ENCODE results near the gene PEX7. TPM values are rescaled to one million over a fixed set of nuclear protein-coding genes. Genes with fewer than 3 reads are reported as not detected.

Gene PEX7
- total RNA-seq, 1 donor from 2014 or later = 6.9 TPM

DNA sequence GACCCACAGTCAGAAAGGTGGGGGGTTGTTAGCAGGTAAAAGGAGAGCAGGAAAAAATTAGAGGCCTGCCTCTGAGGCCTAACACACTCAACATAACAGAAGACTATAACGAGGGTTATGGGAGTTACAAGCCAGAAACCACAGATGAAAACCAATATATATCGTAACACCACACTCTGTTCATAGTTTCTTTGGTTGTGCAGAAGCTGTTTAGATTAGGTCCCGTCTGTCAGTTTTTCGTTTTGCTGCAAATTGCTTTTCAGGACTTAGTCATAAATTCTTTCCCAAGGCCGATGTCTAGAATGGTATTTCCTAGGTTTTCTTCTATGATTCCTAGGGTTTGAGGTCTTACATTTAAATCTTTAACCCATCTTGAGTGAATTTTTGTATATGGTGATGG lies 26.4 kb upstream of the PEX7 start:
- TF ChIP-seq, protein P1, sequence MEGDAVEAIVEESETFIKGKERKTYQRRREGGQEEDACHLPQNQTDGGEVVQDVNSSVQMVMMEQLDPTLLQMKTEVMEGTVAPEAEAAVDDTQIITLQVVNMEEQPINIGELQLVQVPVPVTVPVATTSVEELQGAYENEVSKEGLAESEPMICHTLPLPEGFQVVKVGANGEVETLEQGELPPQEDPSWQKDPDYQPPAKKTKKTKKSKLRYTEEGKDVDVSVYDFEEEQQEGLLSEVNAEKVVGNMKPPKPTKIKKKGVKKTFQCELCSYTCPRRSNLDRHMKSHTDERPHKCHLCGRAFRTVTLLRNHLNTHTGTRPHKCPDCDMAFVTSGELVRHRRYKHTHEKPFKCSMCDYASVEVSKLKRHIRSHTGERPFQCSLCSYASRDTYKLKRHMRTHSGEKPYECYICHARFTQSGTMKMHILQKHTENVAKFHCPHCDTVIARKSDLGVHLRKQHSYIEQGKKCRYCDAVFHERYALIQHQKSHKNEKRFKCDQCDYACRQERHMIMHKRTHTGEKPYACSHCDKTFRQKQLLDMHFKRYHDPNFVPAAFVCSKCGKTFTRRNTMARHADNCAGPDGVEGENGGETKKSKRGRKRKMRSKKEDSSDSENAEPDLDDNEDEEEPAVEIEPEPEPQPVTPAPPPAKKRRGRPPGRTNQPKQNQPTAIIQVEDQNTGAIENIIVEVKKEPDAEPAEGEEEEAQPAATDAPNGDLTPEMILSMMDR (IDR thresholded peaks at IDR 0.05; ENCODE audit: unreplicated experiment) = no peak
- H3K27me3 Mint-ChIP-seq = peaks cover 28% of the 10 kb centered on the region
- DNase-seq (ENCODE audit: low spot score, unreplicated experiment) = no peak
- peaks cover 8% of the 10 kb centered on the region for H3K4me1 Mint-ChIP-seq (ENCODE audit: low read depth)
- peaks cover 7% of the 10 kb centered on the region for H3K9me3 Mint-ChIP-seq (ENCODE audit: low read depth)
- no peak overlapping the region for H3K27ac Mint-ChIP-seq
- peaks cover 2% of the 10 kb centered on the region for H3K36me3 Mint-ChIP-seq (ENCODE audit: insufficient read depth)
- H3K4me3 Mint-ChIP-seq (ENCODE audit: low read depth) = no peak overlapping the region

DNA sequence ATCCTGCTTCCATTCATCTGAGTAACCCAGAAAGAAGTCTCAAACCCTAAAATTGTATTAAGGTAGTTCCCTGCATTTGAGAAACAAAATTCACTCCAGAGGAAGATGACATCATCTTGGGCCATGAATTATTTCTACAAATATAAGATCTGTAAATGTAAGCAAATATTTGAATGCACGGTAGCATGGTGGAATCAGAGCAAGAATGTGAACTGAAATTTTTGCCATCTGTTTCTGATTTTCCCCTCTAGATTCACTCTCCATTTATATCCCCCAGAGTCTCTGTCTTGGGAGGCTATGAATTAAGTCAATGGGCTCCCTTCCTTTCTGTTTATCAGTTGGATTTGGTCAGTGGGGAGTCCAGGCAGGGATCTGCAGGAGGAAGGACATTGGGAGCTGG lies 24.3 kb upstream of the PEX7 start:
- H3K4me3 Mint-ChIP-seq (ENCODE audit: low read depth) = no peak overlapping the region
- peaks cover 7% of the 10 kb centered on the region for H3K9me3 Mint-ChIP-seq (ENCODE audit: low read depth)
- no peak for DNase-seq (ENCODE audit: low spot score, unreplicated experiment)
- H3K36me3 Mint-ChIP-seq (ENCODE audit: insufficient read depth) = peaks cover 2% of the 10 kb centered on the region
- peaks cover 4% of the 10 kb centered on the region for H3K4me1 Mint-ChIP-seq (ENCODE audit: low read depth)
- H3K27ac Mint-ChIP-seq = no peak overlapping the region
- H3K27me3 Mint-ChIP-seq = peaks cover 21% of the 10 kb centered on the region
- TF ChIP-seq, protein P1 (IDR thresholded peaks at IDR 0.05; ENCODE audit: unreplicated experiment) = no peak

DNA sequence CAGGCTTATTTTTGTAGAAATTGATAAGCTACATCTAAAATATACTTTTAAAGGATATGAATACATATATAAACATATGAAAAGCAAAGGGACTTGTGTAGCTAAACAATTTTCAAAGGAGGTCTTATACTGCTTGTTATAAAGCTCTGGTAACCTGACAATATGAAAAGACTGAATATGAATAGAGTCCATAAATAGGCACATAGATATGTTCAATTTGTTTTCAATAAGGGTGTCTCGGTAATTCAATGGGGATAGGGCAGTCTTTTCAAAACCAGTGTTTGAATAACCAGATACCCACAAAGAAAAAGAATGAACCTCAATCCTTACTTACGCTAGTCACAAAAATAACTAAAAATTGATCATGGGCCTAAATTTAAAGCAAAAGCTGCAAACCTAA lies 20.8 kb upstream of the PEX7 start:
- Mint-ChIP-seq H3K4me3 (ENCODE audit: low read depth) (no peak overlapping the region), H3K4me1 (ENCODE audit: low read depth) (no peaks in the 10 kb centered on the region), H3K27ac (no peak overlapping the region), H3K36me3 (ENCODE audit: insufficient read depth) (peaks cover 2% of the 10 kb centered on the region), H3K27me3 (no peaks in the 10 kb centered on the region), H3K9me3 (ENCODE audit: low read depth) (peaks cover 7% of the 10 kb centered on the region)
- TF ChIP-seq, protein P1 (IDR thresholded peaks at IDR 0.05; ENCODE audit: unreplicated experiment) = no peak
- DNase-seq (ENCODE audit: low spot score, unreplicated experiment) = no peak

DNA sequence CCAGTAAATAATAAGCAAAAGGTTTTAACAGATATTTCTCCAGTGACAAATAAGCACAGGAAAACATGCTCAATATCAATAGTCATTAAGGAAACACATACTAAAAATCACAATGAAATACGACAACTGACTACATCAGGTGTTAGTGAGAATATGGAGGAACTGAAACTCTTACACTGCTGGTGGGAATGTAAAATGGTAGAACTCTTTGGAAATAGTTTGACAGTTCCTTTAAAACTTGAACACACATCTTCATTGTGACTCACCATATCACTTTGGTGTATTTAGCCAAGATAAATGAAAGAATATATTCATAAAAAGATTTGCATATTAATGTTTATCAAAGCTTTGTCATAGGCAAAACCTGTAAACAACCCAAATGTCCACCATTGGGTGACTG lies 18.8 kb upstream of the PEX7 start:
- Mint-ChIP-seq H3K27me3 (no peaks in the 10 kb centered on the region), H3K9me3 (ENCODE audit: low read depth) (no peaks in the 10 kb centered on the region), H3K4me1 (ENCODE audit: low read depth) (no peaks in the 10 kb centered on the region), H3K4me3 (ENCODE audit: low read depth) (no peak overlapping the region), H3K27ac (no peak overlapping the region), H3K36me3 (ENCODE audit: insufficient read depth) (no peaks in the 10 kb centered on the region)
- no peak for DNase-seq (ENCODE audit: low spot score, unreplicated experiment)
- TF ChIP-seq, protein P1 (IDR thresholded peaks at IDR 0.05; ENCODE audit: unreplicated experiment) = no peak

DNA sequence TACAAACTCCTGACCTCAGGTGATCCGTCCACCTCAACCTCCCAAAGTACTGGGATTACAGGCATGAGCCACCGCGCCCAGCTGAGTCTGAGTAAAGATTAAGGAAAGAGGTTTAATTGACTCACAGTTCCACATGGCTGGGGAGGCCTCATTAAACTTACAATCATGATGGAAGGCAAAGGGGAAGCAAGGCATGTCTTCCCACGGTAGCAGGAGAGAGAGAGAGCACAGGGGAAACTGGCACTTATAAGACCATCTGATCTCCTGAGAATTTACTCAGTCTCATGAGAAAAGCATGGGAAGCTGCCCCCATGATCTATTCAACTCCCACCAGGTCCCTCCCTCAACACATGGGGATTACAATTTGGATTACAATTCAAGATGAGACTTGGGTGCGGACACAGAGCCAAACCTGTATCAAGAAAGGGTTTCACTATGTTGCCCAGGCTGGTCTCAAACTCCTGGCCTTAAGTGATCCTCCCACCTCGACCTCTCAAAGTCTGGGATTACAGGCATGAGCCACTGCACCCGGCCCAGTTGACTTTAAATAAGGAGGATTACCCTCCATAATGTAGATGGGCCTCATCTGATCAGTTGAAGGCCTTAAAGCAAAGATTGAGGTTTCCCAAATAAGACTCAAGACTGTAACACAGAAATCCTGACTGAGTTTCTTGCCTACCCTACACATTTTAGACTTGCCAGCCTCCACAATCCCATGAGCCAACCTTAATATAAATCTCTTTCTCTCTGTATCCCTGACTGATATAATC lies 13.1 kb upstream of the PEX7 start:
- Mint-ChIP-seq H3K27me3 (no peaks in the 10 kb centered on the region), H3K4me3 (ENCODE audit: low read depth) (no peak overlapping the region), H3K9me3 (ENCODE audit: low read depth) (no peaks in the 10 kb centered on the region), H3K27ac (no peak overlapping the region), H3K4me1 (ENCODE audit: low read depth) (peaks cover 1% of the 10 kb centered on the region), H3K36me3 (ENCODE audit: insufficient read depth) (no peaks in the 10 kb centered on the region)
- TF ChIP-seq, protein P1 (IDR thresholded peaks at IDR 0.05; ENCODE audit: unreplicated experiment) = no peak
- DNase-seq (ENCODE audit: low spot score, unreplicated experiment) = no peak

Measured in progenitor cell of endocrine pancreas (in vitro differentiated cells).